BE2C (cell line): ENCODE data around the gene ACSM6.

Experiments
- DNase-seq: peaks from one replicate; pipeline ENCODE4 v3.0.0-alpha.2; 2020
- H3K27me3 ChIP-seq: fragments of 250-450 bp; sonication (Bioruptor Pico); 2 replicates; pipeline ENCODE4 v1.5.1; 2020; ENCODE audit warnings: mild to moderate bottlenecking
- H3K36me3 ChIP-seq: fragments of 250-450 bp; sonication (Bioruptor Pico); 2 replicates; pipeline ENCODE4 v1.5.1; 2020; ENCODE audit warnings: mild to moderate bottlenecking
- H3K4me1 ChIP-seq: fragments of 250-450 bp; sonication (Bioruptor Pico); 2 replicates; pipeline ENCODE4 v1.5.1; 2020
- H3K4me3 ChIP-seq: 2 replicates; pipeline ENCODE4 v1.5.1; 2011; ENCODE audit warnings: low read depth, low read length
- H3K9me3 ChIP-seq: fragments of 250-450 bp; sonication (Bioruptor Pico); 2 replicates; pipeline ENCODE4 v1.5.1; 2020
- CTCF ChIP-seq: IDR thresholded peaks from 2 replicates; pipeline ENCODE4 v1.5.1; 2012; ENCODE audit warnings: mild to moderate bottlenecking, low read depth, low read length

The ACSM6 gene

GRCh38 chr10:95261926-95262325 lies 67.9 kb downstream of the ACSM6 start:
- no peak overlapping the region for H3K4me3 ChIP-seq
- TF ChIP-seq CTCF = no peak
- DNase-seq = no peak
- no peaks in the 10 kb centered on the region for H3K9me3 ChIP-seq
- no peaks in the 10 kb centered on the region for H3K36me3 ChIP-seq
- H3K4me1 ChIP-seq = no peaks in the 10 kb centered on the region
- H3K27me3 ChIP-seq = no peaks in the 10 kb centered on the region

DNA sequence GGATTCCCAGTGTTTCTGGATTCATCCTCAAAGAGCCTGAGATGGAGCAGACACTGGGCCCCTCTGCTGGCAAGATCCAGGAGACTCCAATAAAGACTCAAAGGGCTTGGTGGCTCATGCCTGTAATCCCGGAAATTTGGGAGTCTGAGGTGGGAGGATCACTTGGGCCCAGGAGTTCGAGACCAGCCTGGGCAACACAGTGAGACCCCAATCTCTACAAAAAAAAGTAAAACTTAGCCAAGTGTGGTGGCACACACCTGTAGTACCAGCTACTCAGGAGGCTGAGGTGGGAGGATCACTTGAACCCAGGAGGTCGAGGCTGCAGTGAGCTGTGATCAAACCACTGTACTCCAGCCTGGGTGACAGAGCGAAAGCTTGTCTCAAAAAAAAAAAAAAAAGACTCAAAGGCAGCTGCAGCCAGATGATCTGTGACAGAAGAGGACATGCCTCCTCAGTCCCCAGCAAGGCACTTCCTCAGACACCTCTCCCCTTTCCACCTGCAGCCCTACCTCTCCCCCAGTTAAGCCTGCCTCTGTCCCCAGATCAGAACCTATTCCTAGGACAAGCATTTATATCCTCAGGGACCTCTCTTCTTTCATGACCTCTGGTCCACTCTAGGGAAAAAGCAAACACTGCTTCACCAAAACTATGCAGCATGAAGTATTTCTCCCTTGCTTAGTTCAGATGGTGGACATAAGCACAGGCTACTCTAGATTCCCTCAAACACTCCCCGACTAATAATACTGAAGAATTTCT lies 68.9 kb downstream of the ACSM6 start:
- Histone ChIP-seq H3K4me1 (no peaks in the 10 kb centered on the region), H3K36me3 (no peaks in the 10 kb centered on the region)
- DNase-seq = no peak

GRCh38 chr10:95263864-95264226 lies 69.8 kb downstream of the ACSM6 start:
- no peak overlapping the region for H3K4me3 ChIP-seq
- DNase-seq = no peak
- H3K4me1 ChIP-seq = no peaks in the 10 kb centered on the region
- no peaks in the 10 kb centered on the region for H3K9me3 ChIP-seq
- TF ChIP-seq CTCF = no peak
- no peaks in the 10 kb centered on the region for H3K36me3 ChIP-seq
- H3K27me3 ChIP-seq = no peaks in the 10 kb centered on the region

More for the DNA sequence above, 68.9 kb downstream of the ACSM6 start:
- H3K27me3 ChIP-seq = no peaks in the 10 kb centered on the region
- H3K9me3 ChIP-seq = no peaks in the 10 kb centered on the region
- TF ChIP-seq CTCF = no peak
- no peak overlapping the region for H3K4me3 ChIP-seq

DNA sequence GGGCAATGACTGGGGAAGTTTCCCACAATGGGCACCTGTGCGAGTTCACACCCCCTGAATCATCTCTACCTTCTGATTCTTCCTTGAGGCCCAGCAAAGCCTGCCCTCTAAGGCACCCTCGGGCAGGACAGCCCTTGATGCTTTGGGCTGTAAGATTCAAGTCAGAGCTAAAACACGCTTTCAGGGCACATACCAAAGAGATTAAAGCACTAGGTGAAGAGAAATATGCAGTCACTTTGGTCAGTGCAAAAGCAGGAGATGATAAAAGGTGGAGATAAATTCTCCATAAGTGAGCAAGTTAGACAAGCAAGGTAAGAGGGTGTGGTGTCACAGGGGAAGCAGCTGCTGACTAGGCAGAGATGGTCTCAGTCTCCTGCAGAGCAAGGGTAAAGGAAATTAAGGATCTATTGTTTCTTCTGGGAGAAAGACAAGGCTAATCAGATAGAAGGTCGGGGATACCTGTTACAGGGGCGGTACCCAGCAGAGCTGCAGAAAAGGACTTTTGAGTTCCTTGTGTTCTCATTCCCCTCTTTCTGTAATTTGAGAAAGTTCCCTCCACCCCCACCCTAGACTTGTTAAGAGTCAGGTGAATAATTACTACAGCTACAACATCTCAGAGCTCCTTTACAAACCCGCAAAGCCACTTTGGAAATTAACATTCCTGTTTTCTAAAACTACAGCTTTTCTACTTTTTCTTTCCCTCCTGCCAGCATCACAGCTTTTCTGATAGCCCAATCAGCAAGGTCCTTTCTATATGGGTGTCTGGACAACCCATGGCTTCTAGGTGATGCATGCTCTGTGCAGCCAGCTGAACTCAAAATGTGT lies 70.4 kb downstream of the ACSM6 start:
- H3K9me3 ChIP-seq = no peaks in the 10 kb centered on the region
- H3K36me3 ChIP-seq = no peaks in the 10 kb centered on the region
- no peaks in the 10 kb centered on the region for H3K27me3 ChIP-seq
- H3K4me1 ChIP-seq = no peaks in the 10 kb centered on the region
- DNase-seq = no peak
- TF ChIP-seq CTCF = no peak
- H3K4me3 ChIP-seq = no peak overlapping the region

- Histone ChIP-seq H3K4me1 (no peaks in the 10 kb centered on the region), H3K36me3 (no peaks in the 10 kb centered on the region)
- TF ChIP-seq CTCF = no peak
These were observed 71.5 kb downstream of the ACSM6 start for GRCh38 chr10:95265572-95265971.

GRCh38 chr10:95266674-95267095 lies 72.6 kb downstream of the ACSM6 start:
- no peak for DNase-seq
- TF ChIP-seq CTCF = no peak
- no peaks in the 10 kb centered on the region for H3K27me3 ChIP-seq
- no peaks in the 10 kb centered on the region for H3K4me1 ChIP-seq
- no peaks in the 10 kb centered on the region for H3K9me3 ChIP-seq
- no peak overlapping the region for H3K4me3 ChIP-seq
- H3K36me3 ChIP-seq = no peaks in the 10 kb centered on the region

More at GRCh38 chr10:95265572-95265971, 71.5 kb downstream of the ACSM6 start:
- DNase-seq = no peak
- H3K27me3 ChIP-seq = no peaks in the 10 kb centered on the region
- no peak overlapping the region for H3K4me3 ChIP-seq
- H3K9me3 ChIP-seq = no peaks in the 10 kb centered on the region
